ENCODE results near the gene MRPS27.

Gene MRPS27

DNA sequence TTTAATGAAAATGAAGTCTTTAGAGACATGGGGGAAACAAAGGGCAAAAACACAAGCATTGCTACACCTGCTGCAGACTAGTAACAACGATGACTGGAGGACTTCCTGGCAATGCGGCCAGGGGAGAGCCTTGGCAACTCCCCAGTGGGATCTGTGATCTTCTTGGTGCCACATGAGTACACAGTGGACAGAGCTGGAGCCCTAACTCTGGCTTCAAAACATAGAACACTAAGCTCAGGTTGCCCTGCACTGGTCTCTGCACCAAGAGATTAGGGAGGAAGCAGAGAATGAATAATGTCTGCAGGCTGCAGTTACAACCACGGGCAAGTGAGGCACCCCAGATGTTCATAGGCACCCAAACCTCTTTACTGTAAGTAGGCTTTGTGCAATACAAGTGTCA, 91.1 kb downstream of the MRPS27 start:
- DNase-seq (ENCODE audit: low spot score), result no peak
- Histone ChIP-seq H3K4me3 (no peak overlapping the region), H3K27ac (no peak overlapping the region)
- TF ChIP-seq, protein P1, sequence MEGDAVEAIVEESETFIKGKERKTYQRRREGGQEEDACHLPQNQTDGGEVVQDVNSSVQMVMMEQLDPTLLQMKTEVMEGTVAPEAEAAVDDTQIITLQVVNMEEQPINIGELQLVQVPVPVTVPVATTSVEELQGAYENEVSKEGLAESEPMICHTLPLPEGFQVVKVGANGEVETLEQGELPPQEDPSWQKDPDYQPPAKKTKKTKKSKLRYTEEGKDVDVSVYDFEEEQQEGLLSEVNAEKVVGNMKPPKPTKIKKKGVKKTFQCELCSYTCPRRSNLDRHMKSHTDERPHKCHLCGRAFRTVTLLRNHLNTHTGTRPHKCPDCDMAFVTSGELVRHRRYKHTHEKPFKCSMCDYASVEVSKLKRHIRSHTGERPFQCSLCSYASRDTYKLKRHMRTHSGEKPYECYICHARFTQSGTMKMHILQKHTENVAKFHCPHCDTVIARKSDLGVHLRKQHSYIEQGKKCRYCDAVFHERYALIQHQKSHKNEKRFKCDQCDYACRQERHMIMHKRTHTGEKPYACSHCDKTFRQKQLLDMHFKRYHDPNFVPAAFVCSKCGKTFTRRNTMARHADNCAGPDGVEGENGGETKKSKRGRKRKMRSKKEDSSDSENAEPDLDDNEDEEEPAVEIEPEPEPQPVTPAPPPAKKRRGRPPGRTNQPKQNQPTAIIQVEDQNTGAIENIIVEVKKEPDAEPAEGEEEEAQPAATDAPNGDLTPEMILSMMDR (IDR thresholded peaks at IDR 0.05), result no peak

DNA sequence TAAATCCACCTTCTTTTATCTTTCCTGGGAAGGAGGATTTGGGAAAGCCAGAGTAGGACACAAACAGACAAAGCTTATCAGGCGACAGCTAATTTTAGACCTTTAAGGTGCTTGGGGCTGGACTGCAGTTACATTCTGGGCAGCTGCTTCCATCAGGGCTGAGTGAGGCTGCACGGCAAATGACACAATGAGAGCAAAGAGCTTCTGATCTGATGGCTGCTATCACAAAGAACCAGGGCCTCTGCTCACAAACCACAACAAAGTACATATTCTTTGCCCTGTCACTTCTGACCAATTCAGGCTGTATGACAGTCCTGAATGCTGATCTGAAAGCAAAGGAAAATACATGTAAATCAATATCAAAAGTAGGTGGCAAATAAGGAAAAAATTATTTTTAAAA, 93.1 kb downstream of the MRPS27 start:
- Histone ChIP-seq H3K4me3 (no peak overlapping the region), H3K27ac (no peak overlapping the region)
- DNase-seq (ENCODE audit: low spot score), result no peak
- TF ChIP-seq, protein P1 (IDR thresholded peaks at IDR 0.05), result no peak

DNA sequence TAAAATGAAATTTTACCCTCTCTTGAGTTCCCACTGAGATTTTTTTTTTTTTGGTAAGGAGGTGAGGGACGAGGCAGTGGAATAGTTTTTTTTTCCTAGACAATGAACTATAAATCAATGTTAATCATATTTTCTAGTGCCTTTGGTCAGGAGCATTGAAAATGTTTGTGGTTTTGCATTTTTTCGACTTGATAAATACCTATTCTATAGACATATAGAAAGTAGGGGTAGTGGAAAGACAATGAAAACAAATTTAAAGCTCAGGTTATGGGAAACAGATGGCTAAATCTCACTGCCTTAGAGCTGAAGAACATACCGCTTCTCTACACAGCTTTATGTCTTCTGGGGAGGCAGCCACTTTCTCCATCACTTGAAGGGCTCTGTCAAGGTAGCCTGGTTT, 94.3 kb downstream of the MRPS27 start:
- Histone ChIP-seq H3K27ac (no peak overlapping the region), H3K4me3 (no peak overlapping the region)
- DNase-seq (ENCODE audit: low spot score), result no peak
- TF ChIP-seq, protein P1 (IDR thresholded peaks at IDR 0.05), result no peak

DNA sequence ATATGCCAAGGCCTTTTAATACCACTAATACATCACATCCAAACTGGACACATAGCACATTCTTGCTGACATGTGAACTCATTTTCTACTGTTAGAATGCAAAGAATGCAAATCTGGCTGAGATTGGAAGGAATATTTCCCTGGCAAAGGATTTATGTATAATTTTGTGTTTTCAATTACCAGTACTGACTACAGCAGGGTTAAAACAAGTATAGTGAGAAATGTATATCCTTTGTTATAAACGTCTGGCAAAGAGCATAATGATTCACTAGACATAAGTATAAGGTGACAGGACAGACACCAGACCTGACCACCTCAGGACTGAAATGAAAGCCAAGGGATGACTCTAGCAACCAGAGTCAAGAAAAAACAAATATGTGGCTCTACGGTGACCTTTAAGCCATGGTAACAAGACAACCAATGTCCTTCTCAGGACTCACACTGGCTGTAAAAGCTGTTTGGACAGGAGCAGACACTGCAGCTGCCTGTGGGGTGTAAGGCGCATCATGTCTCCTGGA, 95.0 kb downstream of the MRPS27 start:
- TF ChIP-seq, protein P1 (IDR thresholded peaks at IDR 0.05), result no peak
- Histone ChIP-seq H3K4me3 (no peak overlapping the region), H3K27ac (no peak overlapping the region)
- no peak for DNase-seq (ENCODE audit: low spot score)

DNA sequence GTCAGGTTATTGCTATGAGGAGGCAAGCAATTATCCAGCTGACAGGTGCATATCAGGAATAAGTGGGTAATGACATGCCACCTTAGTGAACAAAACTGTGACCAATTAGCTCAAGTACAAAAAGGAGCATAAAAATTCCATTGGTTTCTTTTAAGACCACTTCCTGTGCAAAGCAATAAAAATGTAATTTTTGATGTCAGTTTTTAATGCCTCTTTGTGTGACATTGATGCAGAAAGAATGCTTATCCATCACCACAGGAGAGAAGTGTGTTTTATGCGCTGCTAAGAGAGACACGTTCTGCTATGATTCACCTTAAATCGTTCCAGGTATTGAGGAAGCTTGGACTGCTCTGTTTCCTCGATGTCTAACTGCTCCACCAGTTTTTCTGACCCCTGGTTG, 96.7 kb downstream of the MRPS27 start:
- no peak overlapping the region for H3K27ac ChIP-seq
- no peak for DNase-seq (ENCODE audit: low spot score)
- no peak overlapping the region for H3K4me3 ChIP-seq
- TF ChIP-seq, protein P1 (IDR thresholded peaks at IDR 0.05), result no peak

DNA sequence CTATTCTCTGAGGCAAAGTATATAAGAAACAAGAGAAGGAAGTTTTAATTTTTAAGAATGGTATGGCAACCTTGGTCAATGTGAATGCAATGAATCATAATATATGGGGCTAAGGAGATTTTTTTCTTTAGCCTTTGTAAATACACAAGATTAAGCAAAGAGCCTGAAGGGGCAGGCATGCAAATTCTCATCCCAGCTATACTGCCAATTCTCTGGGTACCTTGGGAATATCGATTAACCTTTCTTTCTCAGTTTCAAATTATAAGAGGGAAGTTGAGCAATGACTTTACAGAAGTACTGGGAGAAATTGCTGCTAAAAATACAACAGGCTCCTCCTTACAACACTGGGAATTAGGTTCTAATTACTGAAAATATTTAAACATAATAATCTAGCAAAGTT, 97.5 kb downstream of the MRPS27 start:
- DNase-seq (ENCODE audit: low spot score), result no peak
- no peak overlapping the region for H3K27ac ChIP-seq
- TF ChIP-seq, protein P1 (IDR thresholded peaks at IDR 0.05), result no peak
- no peak overlapping the region for H3K4me3 ChIP-seq

DNA sequence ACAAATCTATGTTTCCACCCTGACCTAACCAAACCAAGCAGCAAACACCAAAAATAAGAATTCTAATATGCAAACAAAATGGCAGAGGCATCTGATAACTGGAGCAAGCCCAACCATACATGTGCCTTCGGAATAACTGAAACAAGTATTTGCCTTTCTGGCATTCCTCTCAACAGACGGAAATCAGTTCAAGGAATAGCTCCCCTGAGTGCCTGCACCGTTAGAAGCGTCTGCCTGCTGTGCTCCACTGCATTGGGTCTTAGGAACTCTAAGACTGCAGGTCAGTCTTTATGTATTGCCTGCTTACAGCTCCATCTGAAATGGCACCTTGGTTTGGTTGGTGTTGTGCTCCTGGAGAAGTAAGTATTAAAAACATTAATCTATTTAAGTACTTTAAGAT, 98.5 kb downstream of the MRPS27 start:
- no peak overlapping the region for H3K4me3 ChIP-seq
- DNase-seq (ENCODE audit: low spot score), result no peak
- H3K27ac ChIP-seq, result no peak overlapping the region
- TF ChIP-seq, protein P1 (IDR thresholded peaks at IDR 0.05), result no peak

Measured in coronary artery (tissue), 2 donors.